GM19025 (cell line): ENCODE results near the gene ACSBG1.
A peak's percentile ranks its signal among the peaks of the same experiment; 100 is the strongest.

ENCODE experiments used
- ATAC-seq: cut with Tn5 transposase; IDR thresholded peaks from one replicate; pipeline ENCODE4 v1.9.1; 2021; ENCODE audit warnings: mild to moderate bottlenecking, low read depth, moderate library complexity; ENCODE audit not compliant: unreplicated experiment

The ACSBG1 gene

GRCh38 chr15:78140292-78140691 is 94.1 kb downstream of the ACSBG1 start:
- ATAC-seq: no peak

- no peak for ATAC-seq
Measured at GRCh38 chr15:78139578-78139977, 94.8 kb downstream of the ACSBG1 start.

DNA sequence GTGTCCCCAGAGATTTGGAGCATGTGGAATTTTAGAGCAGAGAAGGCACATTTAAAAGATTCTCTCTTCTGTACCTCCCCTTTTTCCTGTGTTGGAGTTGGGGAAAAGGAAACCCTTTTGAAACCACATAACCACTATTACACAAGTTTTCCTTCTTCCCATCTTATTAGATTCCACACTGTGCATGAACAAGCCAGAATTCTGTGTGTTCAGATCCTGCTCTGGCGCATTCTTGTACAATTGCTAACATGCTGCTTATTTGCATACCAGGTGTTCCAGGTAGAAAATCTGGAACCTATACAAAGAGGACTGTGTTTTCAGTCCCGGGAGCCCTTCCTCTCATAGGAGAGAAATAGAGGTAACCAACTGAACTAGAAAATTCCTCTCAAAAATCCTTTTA is 100.6 kb downstream of the ACSBG1 start:
- ATAC-seq: no peak

DNA sequence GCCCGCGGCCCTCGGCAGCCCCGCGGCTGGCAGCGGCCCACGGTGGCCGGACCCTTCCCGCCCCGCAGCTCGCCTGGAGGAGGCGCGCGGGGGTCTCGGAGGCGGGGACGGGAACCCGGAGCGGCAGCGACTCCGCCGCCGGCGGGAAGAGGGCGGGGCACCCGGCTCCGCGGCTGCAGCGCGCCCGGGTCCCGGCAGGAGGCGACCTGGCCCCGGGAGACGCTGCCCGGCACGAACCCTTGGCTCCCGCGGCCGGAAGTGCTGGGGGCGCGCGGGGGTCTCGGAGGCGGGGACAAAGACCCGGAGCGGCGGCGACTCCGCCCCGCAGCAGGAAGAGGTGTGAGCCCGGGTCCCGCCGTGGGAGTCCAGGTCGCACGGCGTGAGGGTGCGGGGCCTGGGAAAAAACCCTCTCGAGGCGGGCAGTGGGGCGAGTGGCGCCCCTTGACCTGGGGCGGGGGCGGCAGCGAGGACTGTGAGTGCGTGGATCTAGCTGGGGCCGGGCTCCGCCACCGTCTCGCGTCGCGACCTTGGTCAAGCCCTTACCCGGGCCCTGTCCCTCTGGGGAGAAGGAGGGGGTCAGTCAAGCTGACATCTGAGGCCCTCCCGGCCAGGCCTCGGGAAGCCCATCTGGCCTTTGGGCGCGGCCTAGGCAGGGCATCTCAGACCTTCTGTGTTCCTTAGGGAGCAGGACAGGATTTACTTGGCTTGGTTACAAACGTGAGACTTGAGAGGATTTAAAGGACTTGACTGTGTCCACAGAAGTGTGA is 102.9 kb downstream of the ACSBG1 start, which contains the start of gene CIB2:
CIB2 (minus strand) TSS at position 151 of the 767 bp plus-strand sequence. CDS start 230 bp downstream, outside the sequence.
- peak; percentile 86 for ATAC-seq

GRCh38 chr15:78130466-78131294 is 103.7 kb downstream of the ACSBG1 start:
- peak; percentile 48 for ATAC-seq

DNA sequence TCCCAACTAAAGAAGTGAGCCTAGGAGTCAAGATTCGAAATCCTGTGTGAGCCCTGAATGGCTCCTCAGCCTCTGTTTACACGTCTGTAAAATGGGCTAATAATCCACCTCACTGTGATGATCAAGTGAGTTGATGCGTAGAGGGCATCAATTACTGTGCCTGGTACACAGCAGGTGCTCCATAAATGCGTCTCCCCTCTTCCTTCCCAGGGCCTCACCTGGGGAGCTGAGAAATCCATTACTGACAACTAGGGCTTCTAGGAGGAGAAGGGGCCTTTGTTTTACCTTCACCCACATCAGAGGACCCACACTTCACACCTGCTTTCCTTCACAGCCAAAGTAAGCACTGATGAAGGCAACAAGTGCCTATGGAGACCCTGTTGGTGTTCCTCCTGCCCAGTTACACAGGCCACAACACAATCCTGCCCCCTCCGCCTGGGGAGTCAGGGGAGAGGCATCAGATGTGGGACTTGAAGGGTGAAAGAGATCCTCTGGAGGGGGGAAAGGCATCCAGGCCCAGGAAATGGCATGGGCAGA is 104.5 kb downstream of the ACSBG1 start:
- ATAC-seq: no peak

GRCh38 chr15:78129077-78129750 is 105.2 kb downstream of the ACSBG1 start:
- no peak for ATAC-seq

GRCh38 chr15:78127882-78128281 is 106.5 kb downstream of the ACSBG1 start:
- no peak for ATAC-seq

GRCh38 chr15:78125267-78125666 is 109.1 kb downstream of the ACSBG1 start:
- no peak for ATAC-seq

DNA sequence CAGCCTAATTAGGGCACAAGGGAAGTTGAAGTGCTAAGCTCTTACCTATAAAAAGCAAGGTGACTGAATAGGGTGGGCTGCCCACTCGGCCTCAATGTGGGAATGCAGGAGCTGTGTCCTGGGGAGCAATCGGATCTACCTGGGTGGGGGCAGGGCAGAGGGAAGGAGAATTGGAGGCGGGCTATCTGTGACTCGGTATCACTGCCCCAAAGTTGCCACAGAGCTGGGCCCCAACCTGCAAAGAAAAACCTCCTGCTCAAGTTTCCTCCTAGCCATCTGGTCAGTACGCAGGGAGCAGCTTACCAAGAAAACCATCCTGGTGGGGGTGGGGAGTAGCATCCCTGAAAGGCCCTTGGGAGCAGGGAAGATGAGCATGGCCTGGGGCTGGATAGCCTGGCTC is 113.8 kb downstream of the ACSBG1 start:
- ATAC-seq: no peak
